ENCODE data around the gene BRF1.

The BRF1 gene

GRCh38 chr14:105211086-105211757, 89.6 kb downstream of the BRF1 start:
- Histone ChIP-seq H2BK120ac (ENCODE audit: low read depth, low read length) (no peak overlapping the region), H3K79me1 (replicated peaks; ENCODE audit: low read length, poor library complexity, severe bottlenecking) (peaks cover 5% of the 10 kb centered on the region), H3K14ac (ENCODE audit: low read length in 2 of 2) (no peak overlapping the region), H3K9ac (ENCODE audit: low read length) (no peak overlapping the region), H3K4me2 (ENCODE audit: low read length, poor library complexity, severe bottlenecking) (no peak overlapping the region), H3K9me3 (ENCODE audit: control insufficient read depth, low read length) (no peaks in the 10 kb centered on the region), H4K8ac (ENCODE audit: low read length) (no peak overlapping the region), H2AFZ (ENCODE audit: low read depth, low read length) (no peak overlapping the region), H3K27ac (ENCODE audit: low read length, poor library complexity, severe bottlenecking) (no peak overlapping the region), H2BK5ac (ENCODE audit: low read depth, low read length, poor library complexity, severe bottlenecking) (no peak overlapping the region), H3K18ac (ENCODE audit: low read depth in 1 of 2, low read length in 2 of 2) (no peak overlapping the region), H3K23ac (ENCODE audit: low read length in 2 of 2) (no peak overlapping the region), H2BK12ac (ENCODE audit: low read length in 2 of 2) (no peak overlapping the region), H3K4ac (ENCODE audit: low read depth in 1 of 2, low read length in 2 of 2) (no peak overlapping the region), H4K91ac (ENCODE audit: low read length) (no peak overlapping the region), H2AK5ac (ENCODE audit: low read length, severe bottlenecking) (no peak overlapping the region), H3K36me3 (ENCODE audit: control insufficient read depth in 1 of 2, insufficient read depth in 2 of 2, low read depth in 1 of 2, low read length in 2 of 2) (peaks cover 13 to 69% of the 10 kb centered on the region in 2 experiments), H3K4me1 (ENCODE audit: control insufficient read depth, insufficient read depth, low read depth, low read length) (peaks cover 31% of the 10 kb centered on the region), H3K27me3 (ENCODE audit: control insufficient read depth in 1 of 2, insufficient read depth in 1 of 2, low read length in 2 of 2) (no peaks in the 10 kb centered on the region), H2BK15ac (ENCODE audit: low read depth, poor library complexity, severe bottlenecking) (no peak overlapping the region), H3K4me3 (ENCODE audit: insufficient read depth in 1 of 2, low read depth in 1 of 2, low read length in 2 of 2) (no peak overlapping the region)
- no peak for DNase-seq
- 93% methylated on average over 22 of the region's 23 CpGs for WGBS

GRCh38 chr14:105210266-105211025, 90.4 kb downstream of the BRF1 start:
- Histone ChIP-seq H3K4me2 (ENCODE audit: low read length, poor library complexity, severe bottlenecking) (no peak overlapping the region), H3K4ac (ENCODE audit: low read depth in 1 of 2, low read length in 2 of 2) (no peak overlapping the region), H2BK12ac (ENCODE audit: low read length in 2 of 2) (no peak overlapping the region), H3K4me3 (ENCODE audit: insufficient read depth in 1 of 2, low read depth in 1 of 2, low read length in 2 of 2) (no peak overlapping the region), H3K27me3 (ENCODE audit: control insufficient read depth in 1 of 2, insufficient read depth in 1 of 2, low read length in 2 of 2) (no peaks in the 10 kb centered on the region), H3K79me1 (replicated peaks; ENCODE audit: low read length, poor library complexity, severe bottlenecking) (peaks cover 5% of the 10 kb centered on the region), H3K27ac (ENCODE audit: low read length, poor library complexity, severe bottlenecking) (no peak overlapping the region), H2AK5ac (ENCODE audit: low read length, severe bottlenecking) (no peak overlapping the region), H3K23ac (ENCODE audit: low read length in 2 of 2) (no peak overlapping the region), H3K36me3 (ENCODE audit: control insufficient read depth in 1 of 2, insufficient read depth in 2 of 2, low read depth in 1 of 2, low read length in 2 of 2) (peaks cover 8 to 69% of the 10 kb centered on the region in 2 experiments), H3K9ac (ENCODE audit: low read length) (no peak overlapping the region), H2BK120ac (ENCODE audit: low read depth, low read length) (no peak overlapping the region), H2BK15ac (ENCODE audit: low read depth, poor library complexity, severe bottlenecking) (no peak overlapping the region), H4K8ac (ENCODE audit: low read length) (no peak overlapping the region), H3K9me3 (ENCODE audit: control insufficient read depth, low read length) (no peaks in the 10 kb centered on the region), H2BK5ac (ENCODE audit: low read depth, low read length, poor library complexity, severe bottlenecking) (no peak overlapping the region), H4K91ac (ENCODE audit: low read length) (no peak overlapping the region), H3K4me1 (ENCODE audit: control insufficient read depth, insufficient read depth, low read depth, low read length) (peaks cover 30% of the 10 kb centered on the region), H3K14ac (ENCODE audit: low read length in 2 of 2) (no peak overlapping the region), H3K18ac (ENCODE audit: low read depth in 1 of 2, low read length in 2 of 2) (no peak overlapping the region), H2AFZ (ENCODE audit: low read depth, low read length) (no peak overlapping the region)
- no peak for DNase-seq
- WGBS: 95% methylated on average over 30 of the region's 30 CpGs

- H3K27ac ChIP-seq (ENCODE audit: low read length, poor library complexity, severe bottlenecking): no peak overlapping the region
- H2BK15ac ChIP-seq (ENCODE audit: low read depth, poor library complexity, severe bottlenecking): no peak overlapping the region
- H2AFZ ChIP-seq (ENCODE audit: low read depth, low read length): no peak overlapping the region
- H3K27me3 ChIP-seq (ENCODE audit: control insufficient read depth in 1 of 2, insufficient read depth in 1 of 2, low read length in 2 of 2): no peaks in the 10 kb centered on the region
- H3K9me3 ChIP-seq (ENCODE audit: control insufficient read depth, low read length): no peaks in the 10 kb centered on the region
- peaks cover 32% of the 10 kb centered on the region for H3K4me1 ChIP-seq (ENCODE audit: control insufficient read depth, insufficient read depth, low read depth, low read length)
- no peak overlapping the region for H3K4me2 ChIP-seq (ENCODE audit: low read length, poor library complexity, severe bottlenecking)
- no peak overlapping the region for H2BK12ac ChIP-seq (ENCODE audit: low read length in 2 of 2)
- H3K9ac ChIP-seq (ENCODE audit: low read length): no peak overlapping the region
- no peak overlapping the region for H2AK5ac ChIP-seq (ENCODE audit: low read length, severe bottlenecking)
- H2BK120ac ChIP-seq (ENCODE audit: low read depth, low read length): no peak overlapping the region
- WGBS: 95% methylated on average over 16 of the region's 16 CpGs
- H2BK5ac ChIP-seq (ENCODE audit: low read depth, low read length, poor library complexity, severe bottlenecking): no peak overlapping the region
- no peak for DNase-seq
- H3K4me3 ChIP-seq (ENCODE audit: insufficient read depth in 1 of 2, low read depth in 1 of 2, low read length in 2 of 2): no peak overlapping the region
- no peak overlapping the region for H3K18ac ChIP-seq (ENCODE audit: low read depth in 1 of 2, low read length in 2 of 2)
- H4K91ac ChIP-seq (ENCODE audit: low read length): no peak overlapping the region
- H3K4ac ChIP-seq (ENCODE audit: low read depth in 1 of 2, low read length in 2 of 2): no peak overlapping the region
- H3K14ac ChIP-seq (ENCODE audit: low read length in 2 of 2): no peak overlapping the region
- H3K23ac ChIP-seq (ENCODE audit: low read length in 2 of 2): no peak overlapping the region
- no peak overlapping the region for H4K8ac ChIP-seq (ENCODE audit: low read length)
- H3K36me3 ChIP-seq (ENCODE audit: control insufficient read depth in 1 of 2, insufficient read depth in 2 of 2, low read depth in 1 of 2, low read length in 2 of 2): peaks cover 5 to 72% of the 10 kb centered on the region in 2 experiments
- peaks cover 5% of the 10 kb centered on the region for H3K79me1 ChIP-seq (replicated peaks; ENCODE audit: low read length, poor library complexity, severe bottlenecking)
Measured at GRCh38 chr14:105209646-105210045, 91.2 kb downstream of the BRF1 start.

- Histone ChIP-seq H3K18ac (ENCODE audit: low read depth in 1 of 2, low read length in 2 of 2) (no peak overlapping the region), H2BK5ac (ENCODE audit: low read depth, low read length, poor library complexity, severe bottlenecking) (no peak overlapping the region), H2BK120ac (ENCODE audit: low read depth, low read length) (no peak overlapping the region), H3K9ac (ENCODE audit: low read length) (no peak overlapping the region), H3K4me2 (ENCODE audit: low read length, poor library complexity, severe bottlenecking) (no peak overlapping the region), H4K8ac (ENCODE audit: low read length) (no peak overlapping the region), H2BK15ac (ENCODE audit: low read depth, poor library complexity, severe bottlenecking) (no peak overlapping the region), H3K9me3 (ENCODE audit: control insufficient read depth, low read length) (no peaks in the 10 kb centered on the region), H3K23ac (ENCODE audit: low read length in 2 of 2) (no peak overlapping the region), H3K4ac (ENCODE audit: low read depth in 1 of 2, low read length in 2 of 2) (no peak overlapping the region), H4K91ac (ENCODE audit: low read length) (no peak overlapping the region), H3K79me1 (replicated peaks; ENCODE audit: low read length, poor library complexity, severe bottlenecking) (peaks cover 2% of the 10 kb centered on the region), H3K14ac (ENCODE audit: low read length in 2 of 2) (no peak overlapping the region), H3K27ac (ENCODE audit: low read length, poor library complexity, severe bottlenecking) (no peak overlapping the region), H3K27me3 (ENCODE audit: control insufficient read depth in 1 of 2, insufficient read depth in 1 of 2, low read length in 2 of 2) (peaks cover 0 to 4% of the 10 kb centered on the region in 2 experiments), H2AK5ac (ENCODE audit: low read length, severe bottlenecking) (no peak overlapping the region), H2AFZ (ENCODE audit: low read depth, low read length) (no peak overlapping the region), H3K4me1 (ENCODE audit: control insufficient read depth, insufficient read depth, low read depth, low read length) (peaks cover 31% of the 10 kb centered on the region), H3K4me3 (ENCODE audit: insufficient read depth in 1 of 2, low read depth in 1 of 2, low read length in 2 of 2) (no peak overlapping the region), H2BK12ac (ENCODE audit: low read length in 2 of 2) (no peak overlapping the region), H3K36me3 (ENCODE audit: control insufficient read depth in 1 of 2, insufficient read depth in 2 of 2, low read depth in 1 of 2, low read length in 2 of 2) (peaks cover 5 to 66% of the 10 kb centered on the region in 2 experiments)
- no peak for DNase-seq
- WGBS: 93% methylated on average over 8 of the region's 8 CpGs
Measured at GRCh38 chr14:105209091-105209490, 91.7 kb downstream of the BRF1 start.

All from mesenchymal stem cell (in vitro differentiated cells and primary cell).